AG09319 (cell line): ENCODE results near the gene GIPC2.
"Not testable (repeated sequence)": the region's sequence is repeated elsewhere in the genome, so short reads cannot be mapped to it uniquely, and the experiment has no call there.

Experiments
- DNase-seq: peaks from one replicate; pipeline ENCODE4 v3.0.0-alpha.2; 2010; ENCODE audit warnings: low read depth; ENCODE audit errors: extremely low read depth
- TF ChIP-seq, protein P1 (sequence below): IDR thresholded peaks from 2 replicates; pipeline ENCODE4 v1.5.1; 2011; ENCODE audit warnings: low read depth, mild to moderate bottlenecking, inconsistent platforms, low read length, moderate library complexity

GIPC2 gene

DNA sequence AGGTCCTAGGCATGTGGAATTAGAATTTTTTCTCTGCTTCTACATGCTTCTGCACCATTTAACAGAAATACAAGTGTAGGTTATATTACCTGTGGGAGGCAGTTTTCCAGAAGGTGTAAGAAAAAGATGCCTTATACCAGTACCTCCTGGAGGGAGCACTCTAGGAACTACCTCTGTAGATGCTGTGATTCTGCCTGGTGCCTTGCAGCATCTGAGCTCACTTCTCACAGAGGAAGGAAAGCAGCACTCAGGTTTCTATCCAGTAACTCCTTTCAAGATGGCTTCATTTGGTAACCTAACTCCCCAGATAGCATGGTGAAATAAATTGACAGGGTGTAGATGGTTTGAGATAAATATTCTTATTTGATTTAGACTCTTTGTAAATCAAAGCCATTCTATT lies 50.3 kb downstream of the GIPC2 start:
- no peak for DNase-seq
- TF ChIP-seq, protein P1, sequence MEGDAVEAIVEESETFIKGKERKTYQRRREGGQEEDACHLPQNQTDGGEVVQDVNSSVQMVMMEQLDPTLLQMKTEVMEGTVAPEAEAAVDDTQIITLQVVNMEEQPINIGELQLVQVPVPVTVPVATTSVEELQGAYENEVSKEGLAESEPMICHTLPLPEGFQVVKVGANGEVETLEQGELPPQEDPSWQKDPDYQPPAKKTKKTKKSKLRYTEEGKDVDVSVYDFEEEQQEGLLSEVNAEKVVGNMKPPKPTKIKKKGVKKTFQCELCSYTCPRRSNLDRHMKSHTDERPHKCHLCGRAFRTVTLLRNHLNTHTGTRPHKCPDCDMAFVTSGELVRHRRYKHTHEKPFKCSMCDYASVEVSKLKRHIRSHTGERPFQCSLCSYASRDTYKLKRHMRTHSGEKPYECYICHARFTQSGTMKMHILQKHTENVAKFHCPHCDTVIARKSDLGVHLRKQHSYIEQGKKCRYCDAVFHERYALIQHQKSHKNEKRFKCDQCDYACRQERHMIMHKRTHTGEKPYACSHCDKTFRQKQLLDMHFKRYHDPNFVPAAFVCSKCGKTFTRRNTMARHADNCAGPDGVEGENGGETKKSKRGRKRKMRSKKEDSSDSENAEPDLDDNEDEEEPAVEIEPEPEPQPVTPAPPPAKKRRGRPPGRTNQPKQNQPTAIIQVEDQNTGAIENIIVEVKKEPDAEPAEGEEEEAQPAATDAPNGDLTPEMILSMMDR = no peak

- no peak for DNase-seq
- TF ChIP-seq, protein P1 = no peak
Observed at GRCh38 chr1:78096976-78097375, 51.2 kb downstream of the GIPC2 start.

- TF ChIP-seq, protein P1 = no peak
- no peak for DNase-seq
Observed at GRCh38 chr1:78101051-78101450, 55.3 kb downstream of the GIPC2 start.

DNA sequence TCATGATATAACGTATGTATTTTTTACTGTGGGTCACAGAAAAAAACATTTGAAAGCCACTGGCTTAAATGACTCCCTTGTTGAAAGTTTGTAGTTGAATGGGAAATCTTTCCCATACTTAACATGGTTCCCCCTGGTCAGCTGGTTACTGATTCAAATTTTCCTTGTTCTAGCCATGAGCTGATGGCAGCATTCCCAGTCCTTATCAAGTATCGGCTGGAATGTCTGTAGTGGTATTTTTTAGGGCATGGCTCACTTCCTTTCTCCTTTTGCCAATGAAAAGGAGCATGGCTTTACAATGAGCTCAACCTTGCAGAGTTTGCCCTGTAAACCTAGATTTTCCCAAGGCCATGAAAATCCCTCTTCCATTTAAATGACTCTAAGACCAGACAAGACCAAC lies 55.7 kb downstream of the GIPC2 start:
- TF ChIP-seq, protein P1 = no peak
- DNase-seq = peak; percentile 92

DNA sequence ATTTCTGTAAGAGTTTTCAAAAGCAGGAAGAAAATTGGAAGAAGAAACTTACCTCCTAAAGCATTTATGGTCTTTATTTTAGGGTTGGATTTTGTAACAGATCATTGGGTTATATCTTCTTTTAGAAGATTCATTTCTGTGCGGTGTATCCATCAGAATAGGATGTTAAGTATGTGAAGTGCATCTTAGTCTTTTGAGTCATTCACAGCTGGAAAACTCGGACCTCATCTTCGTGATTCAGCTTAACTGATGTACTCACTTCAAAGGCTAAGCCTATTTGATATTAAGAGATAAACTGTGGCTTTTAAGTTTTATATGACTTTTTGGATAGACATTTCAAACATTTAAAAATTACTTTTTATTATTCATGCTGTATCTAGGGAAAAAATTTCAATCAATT lies 56.3 kb downstream of the GIPC2 start:
- DNase-seq = no peak

DNA sequence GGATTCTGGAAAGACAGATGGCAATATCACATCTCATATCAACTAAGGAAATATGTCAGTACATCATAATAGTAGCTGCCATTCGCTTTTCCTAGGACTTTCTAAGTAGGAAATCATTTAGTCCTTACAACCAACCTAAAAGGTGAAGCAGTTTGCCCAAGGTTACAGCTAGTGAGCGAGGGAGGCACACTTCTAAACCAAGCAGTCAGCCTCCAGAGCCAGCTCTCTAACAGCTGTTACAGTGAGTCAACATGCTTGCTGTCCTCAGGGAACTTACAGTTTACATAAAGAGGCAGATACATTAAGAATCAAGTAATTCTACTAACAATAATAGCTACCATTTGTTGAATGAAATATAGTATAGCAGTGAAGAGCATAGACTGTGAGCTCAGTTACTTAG lies 57.1 kb downstream of the GIPC2 start:
- DNase-seq = no peak
- TF ChIP-seq, protein P1 = no peak

More for the DNA sequence above, 56.3 kb downstream of the GIPC2 start:
- TF ChIP-seq, protein P1 = no peak

DNA sequence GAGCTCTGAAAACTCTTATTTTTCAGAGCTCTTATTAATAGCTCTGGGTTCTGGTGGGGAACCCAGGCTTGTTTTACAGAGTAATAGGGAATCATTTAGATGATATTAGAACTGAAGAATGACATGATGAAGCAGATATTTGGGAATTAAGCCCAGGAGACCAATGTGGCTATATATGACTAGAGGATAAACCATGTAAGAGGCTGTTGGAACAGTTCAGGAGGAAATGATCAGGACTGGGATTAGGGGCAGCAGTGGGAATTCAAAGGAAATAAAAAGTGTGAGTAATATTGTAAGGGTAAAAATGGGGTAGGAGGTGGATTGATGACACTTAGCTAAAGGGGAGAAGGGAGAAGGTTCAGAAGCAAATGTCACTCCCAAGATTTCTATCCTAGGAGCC lies 58.6 kb downstream of the GIPC2 start:
- TF ChIP-seq, protein P1 = no peak
- DNase-seq = no peak

- not testable (repeated sequence) for DNase-seq
Observed at GRCh38 chr1:78109659-78110058, 63.9 kb downstream of the GIPC2 start.
